ENCODE data around the gene PRKN. TPM values are rescaled to one million over a fixed set of nuclear protein-coding genes. Genes with fewer than 3 reads are reported as not detected.

The PRKN gene
- total and polyA plus RNA-seq, 2 experiments from 2014 or later: 0.10 to 0.84 TPM

DNA sequence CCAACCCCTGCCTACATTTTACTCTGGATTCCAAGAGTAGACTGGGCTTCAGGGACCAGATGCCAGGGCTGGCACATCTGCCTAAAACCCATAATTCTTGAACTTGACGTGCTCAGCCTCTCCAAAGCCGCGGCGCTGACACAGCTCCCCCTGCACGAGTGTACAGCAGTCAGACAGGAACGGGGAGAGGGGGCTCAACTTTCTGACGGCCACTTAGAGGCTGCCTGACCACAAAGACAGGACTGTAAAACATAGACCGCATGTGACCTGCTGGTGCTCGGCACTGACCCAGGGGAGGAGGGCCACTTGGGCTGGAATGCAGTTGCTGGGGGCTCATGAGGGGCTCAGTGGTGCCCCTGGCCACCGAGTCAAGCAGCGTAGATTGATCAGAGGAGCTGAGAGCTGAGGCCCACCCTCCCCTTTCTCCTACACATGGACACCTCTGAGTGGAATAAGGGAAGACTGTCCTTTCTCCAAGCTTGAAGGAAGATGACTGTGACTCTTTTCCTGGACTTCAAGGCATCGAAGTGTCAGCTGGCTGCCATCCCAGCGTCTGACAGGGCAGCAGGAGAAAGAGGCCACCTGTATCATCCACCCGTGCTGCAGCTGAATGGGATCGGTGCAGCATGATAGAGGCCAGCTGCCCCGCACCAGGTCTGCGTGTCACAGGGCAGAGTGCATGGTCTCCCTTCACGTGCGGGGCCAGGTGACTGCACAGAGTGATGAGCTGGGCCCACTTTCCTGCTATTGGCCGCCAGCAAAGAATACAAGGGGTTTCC, 1282.4 kb downstream of the PRKN start:
- Histone ChIP-seq H3K4me1 (ENCODE audit: insufficient read depth) (peaks cover 10% of the 10 kb centered on the region; the same call in 1 of the 2 replicates), H3K9me2 (ENCODE audit: insufficient read depth) (no peaks in the 10 kb centered on the region), H3K27ac (ENCODE audit: low read depth) (no peak overlapping the region), H3F3A (replicated peaks; ENCODE audit: low read depth) (no peaks in the 10 kb centered on the region), H3K79me2 (replicated peaks; ENCODE audit: insufficient read depth) (no peaks in the 10 kb centered on the region), H2AFZ (no peak overlapping the region), H3K27me3 (ENCODE audit: insufficient read depth) (peaks cover 8% of the 10 kb centered on the region; the same call in 1 of the 2 replicates), H3K4me2 (no peak overlapping the region), H3K4me3 (no peak overlapping the region), H4K20me1 (replicated peaks; ENCODE audit: insufficient read depth) (no peaks in the 10 kb centered on the region), H3K36me3 (ENCODE audit: insufficient read depth) (no peaks in the 10 kb centered on the region)
- no peak for ATAC-seq
- DNase-seq (ENCODE audit: low spot score): no peak
- TF ChIP-seq, protein P1, sequence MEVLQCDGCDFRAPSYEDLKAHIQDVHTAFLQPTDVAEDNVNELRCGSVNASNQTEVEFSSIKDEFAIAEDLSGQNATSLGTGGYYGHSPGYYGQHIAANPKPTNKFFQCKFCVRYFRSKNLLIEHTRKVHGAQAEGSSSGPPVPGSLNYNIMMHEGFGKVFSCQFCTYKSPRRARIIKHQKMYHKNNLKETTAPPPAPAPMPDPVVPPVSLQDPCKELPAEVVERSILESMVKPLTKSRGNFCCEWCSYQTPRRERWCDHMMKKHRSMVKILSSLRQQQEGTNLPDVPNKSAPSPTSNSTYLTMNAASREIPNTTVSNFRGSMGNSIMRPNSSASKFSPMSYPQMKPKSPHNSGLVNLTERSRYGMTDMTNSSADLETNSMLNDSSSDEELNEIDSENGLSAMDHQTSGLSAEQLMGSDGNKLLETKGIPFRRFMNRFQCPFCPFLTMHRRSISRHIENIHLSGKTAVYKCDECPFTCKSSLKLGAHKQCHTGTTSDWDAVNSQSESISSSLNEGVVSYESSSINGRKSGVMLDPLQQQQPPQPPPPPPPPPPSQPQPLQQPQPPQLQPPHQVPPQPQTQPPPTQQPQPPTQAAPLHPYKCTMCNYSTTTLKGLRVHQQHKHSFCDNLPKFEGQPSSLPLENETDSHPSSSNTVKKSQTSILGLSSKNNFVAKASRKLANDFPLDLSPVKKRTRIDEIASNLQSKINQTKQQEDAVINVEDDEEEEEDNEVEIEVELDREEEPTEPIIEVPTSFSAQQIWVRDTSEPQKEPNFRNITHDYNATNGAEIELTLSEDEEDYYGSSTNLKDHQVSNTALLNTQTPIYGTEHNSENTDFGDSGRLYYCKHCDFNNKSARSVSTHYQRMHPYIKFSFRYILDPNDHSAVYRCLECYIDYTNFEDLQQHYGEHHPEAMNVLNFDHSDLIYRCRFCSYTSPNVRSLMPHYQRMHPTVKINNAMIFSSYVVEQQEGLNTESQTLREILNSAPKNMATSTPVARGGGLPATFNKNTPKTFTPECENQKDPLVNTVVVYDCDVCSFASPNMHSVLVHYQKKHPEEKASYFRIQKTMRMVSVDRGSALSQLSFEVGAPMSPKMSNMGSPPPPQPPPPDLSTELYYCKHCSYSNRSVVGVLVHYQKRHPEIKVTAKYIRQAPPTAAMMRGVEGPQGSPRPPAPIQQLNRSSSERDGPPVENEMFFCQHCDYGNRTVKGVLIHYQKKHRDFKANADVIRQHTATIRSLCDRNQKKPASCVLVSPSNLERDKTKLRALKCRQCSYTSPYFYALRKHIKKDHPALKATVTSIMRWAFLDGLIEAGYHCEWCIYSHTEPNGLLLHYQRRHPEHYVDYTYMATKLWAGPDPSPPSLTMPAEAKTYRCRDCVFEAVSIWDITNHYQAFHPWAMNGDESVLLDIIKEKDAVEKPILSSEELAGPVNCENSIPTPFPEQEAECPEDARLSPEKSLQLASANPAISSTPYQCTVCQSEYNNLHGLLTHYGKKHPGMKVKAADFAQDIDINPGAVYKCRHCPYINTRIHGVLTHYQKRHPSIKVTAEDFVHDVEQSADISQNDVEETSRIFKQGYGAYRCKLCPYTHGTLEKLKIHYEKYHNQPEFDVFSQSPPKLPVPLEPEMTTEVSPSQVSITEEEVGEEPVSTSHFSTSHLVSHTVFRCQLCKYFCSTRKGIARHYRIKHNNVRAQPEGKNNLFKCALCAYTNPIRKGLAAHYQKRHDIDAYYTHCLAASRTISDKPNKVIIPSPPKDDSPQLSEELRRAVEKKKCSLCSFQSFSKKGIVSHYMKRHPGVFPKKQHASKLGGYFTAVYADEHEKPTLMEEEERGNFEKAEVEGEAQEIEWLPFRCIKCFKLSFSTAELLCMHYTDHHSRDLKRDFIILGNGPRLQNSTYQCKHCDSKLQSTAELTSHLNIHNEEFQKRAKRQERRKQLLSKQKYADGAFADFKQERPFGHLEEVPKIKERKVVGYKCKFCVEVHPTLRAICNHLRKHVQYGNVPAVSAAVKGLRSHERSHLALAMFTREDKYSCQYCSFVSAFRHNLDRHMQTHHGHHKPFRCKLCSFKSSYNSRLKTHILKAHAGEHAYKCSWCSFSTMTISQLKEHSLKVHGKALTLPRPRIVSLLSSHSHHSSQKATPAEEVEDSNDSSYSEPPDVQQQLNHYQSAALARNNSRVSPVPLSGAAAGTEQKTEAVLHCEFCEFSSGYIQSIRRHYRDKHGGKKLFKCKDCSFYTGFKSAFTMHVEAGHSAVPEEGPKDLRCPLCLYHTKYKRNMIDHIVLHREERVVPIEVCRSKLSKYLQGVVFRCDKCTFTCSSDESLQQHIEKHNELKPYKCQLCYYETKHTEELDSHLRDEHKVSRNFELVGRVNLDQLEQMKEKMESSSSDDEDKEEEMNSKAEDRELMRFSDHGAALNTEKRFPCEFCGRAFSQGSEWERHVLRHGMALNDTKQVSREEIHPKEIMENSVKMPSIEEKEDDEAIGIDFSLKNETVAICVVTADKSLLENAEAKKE (CRISPR knock-in tag; IDR thresholded peaks at IDR 0.05): no peak
- TF ChIP-seq EZH2phosphoT487 (IDR thresholded peaks at IDR 0.05; ENCODE audit: unreplicated experiment): no peak
- no peak for TF ChIP-seq ZNF114 (CRISPR knock-in tag; IDR thresholded peaks at IDR 0.05)
- no peak for TF ChIP-seq POLR2AphosphoS5 (IDR thresholded peaks at IDR 0.05; ENCODE audit: low read depth)
- TF ChIP-seq, protein P2, sequence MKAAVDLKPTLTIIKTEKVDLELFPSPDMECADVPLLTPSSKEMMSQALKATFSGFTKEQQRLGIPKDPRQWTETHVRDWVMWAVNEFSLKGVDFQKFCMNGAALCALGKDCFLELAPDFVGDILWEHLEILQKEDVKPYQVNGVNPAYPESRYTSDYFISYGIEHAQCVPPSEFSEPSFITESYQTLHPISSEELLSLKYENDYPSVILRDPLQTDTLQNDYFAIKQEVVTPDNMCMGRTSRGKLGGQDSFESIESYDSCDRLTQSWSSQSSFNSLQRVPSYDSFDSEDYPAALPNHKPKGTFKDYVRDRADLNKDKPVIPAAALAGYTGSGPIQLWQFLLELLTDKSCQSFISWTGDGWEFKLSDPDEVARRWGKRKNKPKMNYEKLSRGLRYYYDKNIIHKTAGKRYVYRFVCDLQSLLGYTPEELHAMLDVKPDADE (IDR thresholded peaks at IDR 0.05): no peak
- TF ChIP-seq CREB1 (CRISPR knock-in tag; IDR thresholded peaks at IDR 0.05; ENCODE audit: low read depth): no peak
- TF ChIP-seq, protein P3, sequence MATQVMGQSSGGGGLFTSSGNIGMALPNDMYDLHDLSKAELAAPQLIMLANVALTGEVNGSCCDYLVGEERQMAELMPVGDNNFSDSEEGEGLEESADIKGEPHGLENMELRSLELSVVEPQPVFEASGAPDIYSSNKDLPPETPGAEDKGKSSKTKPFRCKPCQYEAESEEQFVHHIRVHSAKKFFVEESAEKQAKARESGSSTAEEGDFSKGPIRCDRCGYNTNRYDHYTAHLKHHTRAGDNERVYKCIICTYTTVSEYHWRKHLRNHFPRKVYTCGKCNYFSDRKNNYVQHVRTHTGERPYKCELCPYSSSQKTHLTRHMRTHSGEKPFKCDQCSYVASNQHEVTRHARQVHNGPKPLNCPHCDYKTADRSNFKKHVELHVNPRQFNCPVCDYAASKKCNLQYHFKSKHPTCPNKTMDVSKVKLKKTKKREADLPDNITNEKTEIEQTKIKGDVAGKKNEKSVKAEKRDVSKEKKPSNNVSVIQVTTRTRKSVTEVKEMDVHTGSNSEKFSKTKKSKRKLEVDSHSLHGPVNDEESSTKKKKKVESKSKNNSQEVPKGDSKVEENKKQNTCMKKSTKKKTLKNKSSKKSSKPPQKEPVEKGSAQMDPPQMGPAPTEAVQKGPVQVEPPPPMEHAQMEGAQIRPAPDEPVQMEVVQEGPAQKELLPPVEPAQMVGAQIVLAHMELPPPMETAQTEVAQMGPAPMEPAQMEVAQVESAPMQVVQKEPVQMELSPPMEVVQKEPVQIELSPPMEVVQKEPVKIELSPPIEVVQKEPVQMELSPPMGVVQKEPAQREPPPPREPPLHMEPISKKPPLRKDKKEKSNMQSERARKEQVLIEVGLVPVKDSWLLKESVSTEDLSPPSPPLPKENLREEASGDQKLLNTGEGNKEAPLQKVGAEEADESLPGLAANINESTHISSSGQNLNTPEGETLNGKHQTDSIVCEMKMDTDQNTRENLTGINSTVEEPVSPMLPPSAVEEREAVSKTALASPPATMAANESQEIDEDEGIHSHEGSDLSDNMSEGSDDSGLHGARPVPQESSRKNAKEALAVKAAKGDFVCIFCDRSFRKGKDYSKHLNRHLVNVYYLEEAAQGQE (IDR thresholded peaks at IDR 0.05; ENCODE audit: unreplicated experiment): no peak
- no peak for TF ChIP-seq STAT1 (IDR thresholded peaks at IDR 0.05; ENCODE audit: unreplicated experiment)
- TF ChIP-seq NANOG (IDR thresholded peaks at IDR 0.05; ENCODE audit: borderline replicate concordance): no peak
- TF ChIP-seq, protein P4, sequence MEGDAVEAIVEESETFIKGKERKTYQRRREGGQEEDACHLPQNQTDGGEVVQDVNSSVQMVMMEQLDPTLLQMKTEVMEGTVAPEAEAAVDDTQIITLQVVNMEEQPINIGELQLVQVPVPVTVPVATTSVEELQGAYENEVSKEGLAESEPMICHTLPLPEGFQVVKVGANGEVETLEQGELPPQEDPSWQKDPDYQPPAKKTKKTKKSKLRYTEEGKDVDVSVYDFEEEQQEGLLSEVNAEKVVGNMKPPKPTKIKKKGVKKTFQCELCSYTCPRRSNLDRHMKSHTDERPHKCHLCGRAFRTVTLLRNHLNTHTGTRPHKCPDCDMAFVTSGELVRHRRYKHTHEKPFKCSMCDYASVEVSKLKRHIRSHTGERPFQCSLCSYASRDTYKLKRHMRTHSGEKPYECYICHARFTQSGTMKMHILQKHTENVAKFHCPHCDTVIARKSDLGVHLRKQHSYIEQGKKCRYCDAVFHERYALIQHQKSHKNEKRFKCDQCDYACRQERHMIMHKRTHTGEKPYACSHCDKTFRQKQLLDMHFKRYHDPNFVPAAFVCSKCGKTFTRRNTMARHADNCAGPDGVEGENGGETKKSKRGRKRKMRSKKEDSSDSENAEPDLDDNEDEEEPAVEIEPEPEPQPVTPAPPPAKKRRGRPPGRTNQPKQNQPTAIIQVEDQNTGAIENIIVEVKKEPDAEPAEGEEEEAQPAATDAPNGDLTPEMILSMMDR (conservative IDR thresholded peaks at IDR 0.05; ENCODE audit: low read depth in 2 of 2): no peak
- TF ChIP-seq JUNB (IDR thresholded peaks at IDR 0.05; ENCODE audit: unreplicated experiment): no peak
- TF ChIP-seq EZH2 (IDR thresholded peaks at IDR 0.05; ENCODE audit: low read depth, unreplicated experiment): no peak
- no peak for TF ChIP-seq ZNF331 (CRISPR knock-in tag; IDR thresholded peaks at IDR 0.05; ENCODE audit: low read depth)
- Mint-ChIP-seq H3K27ac (no peak overlapping the region), H3K4me3 (no peak overlapping the region), H3K9me3 (no peaks in the 10 kb centered on the region), H3K4me1 (peaks cover 18% of the 10 kb centered on the region), H3K27me3 (ENCODE audit: insufficient read depth, low read depth, poor library complexity) (peaks cover 12% of the 10 kb centered on the region), H3K36me3 (ENCODE audit: low read depth) (no peaks in the 10 kb centered on the region)

Measured in GM23338 (cell line).